HG02798 (cell line): ENCODE results near the gene CARD6.
"Not testable (repeated sequence)": the region's sequence is repeated elsewhere in the genome, so short reads cannot be mapped to it uniquely, and the experiment has no call there.

Experiments
- ATAC-seq: cut with Tn5 transposase; IDR thresholded peaks from one replicate; pipeline ENCODE4 v1.9.1; 2021; ENCODE audit warnings: mild to moderate bottlenecking; ENCODE audit not compliant: unreplicated experiment, poor library complexity

Gene CARD6, protein sequence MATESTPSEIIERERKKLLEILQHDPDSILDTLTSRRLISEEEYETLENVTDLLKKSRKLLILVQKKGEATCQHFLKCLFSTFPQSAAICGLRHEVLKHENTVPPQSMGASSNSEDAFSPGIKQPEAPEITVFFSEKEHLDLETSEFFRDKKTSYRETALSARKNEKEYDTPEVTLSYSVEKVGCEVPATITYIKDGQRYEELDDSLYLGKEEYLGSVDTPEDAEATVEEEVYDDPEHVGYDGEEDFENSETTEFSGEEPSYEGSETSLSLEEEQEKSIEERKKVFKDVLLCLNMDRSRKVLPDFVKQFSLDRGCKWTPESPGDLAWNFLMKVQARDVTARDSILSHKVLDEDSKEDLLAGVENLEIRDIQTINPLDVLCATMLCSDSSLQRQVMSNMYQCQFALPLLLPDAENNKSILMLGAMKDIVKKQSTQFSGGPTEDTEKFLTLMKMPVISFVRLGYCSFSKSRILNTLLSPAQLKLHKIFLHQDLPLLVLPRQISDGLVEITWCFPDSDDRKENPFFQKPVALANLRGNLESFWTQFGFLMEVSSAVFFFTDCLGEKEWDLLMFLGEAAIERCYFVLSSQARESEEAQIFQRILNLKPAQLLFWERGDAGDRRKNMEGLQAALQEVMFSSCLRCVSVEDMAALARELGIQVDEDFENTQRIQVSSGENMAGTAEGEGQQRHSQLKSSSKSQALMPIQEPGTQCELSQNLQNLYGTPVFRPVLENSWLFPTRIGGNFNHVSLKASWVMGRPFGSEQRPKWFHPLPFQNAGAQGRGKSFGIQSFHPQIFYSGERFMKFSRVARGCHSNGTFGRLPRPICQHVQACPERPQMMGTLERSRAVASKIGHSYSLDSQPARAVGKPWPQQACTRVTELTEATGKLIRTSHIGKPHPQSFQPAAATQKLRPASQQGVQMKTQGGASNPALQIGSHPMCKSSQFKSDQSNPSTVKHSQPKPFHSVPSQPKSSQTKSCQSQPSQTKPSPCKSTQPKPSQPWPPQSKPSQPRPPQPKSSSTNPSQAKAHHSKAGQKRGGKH

DNA sequence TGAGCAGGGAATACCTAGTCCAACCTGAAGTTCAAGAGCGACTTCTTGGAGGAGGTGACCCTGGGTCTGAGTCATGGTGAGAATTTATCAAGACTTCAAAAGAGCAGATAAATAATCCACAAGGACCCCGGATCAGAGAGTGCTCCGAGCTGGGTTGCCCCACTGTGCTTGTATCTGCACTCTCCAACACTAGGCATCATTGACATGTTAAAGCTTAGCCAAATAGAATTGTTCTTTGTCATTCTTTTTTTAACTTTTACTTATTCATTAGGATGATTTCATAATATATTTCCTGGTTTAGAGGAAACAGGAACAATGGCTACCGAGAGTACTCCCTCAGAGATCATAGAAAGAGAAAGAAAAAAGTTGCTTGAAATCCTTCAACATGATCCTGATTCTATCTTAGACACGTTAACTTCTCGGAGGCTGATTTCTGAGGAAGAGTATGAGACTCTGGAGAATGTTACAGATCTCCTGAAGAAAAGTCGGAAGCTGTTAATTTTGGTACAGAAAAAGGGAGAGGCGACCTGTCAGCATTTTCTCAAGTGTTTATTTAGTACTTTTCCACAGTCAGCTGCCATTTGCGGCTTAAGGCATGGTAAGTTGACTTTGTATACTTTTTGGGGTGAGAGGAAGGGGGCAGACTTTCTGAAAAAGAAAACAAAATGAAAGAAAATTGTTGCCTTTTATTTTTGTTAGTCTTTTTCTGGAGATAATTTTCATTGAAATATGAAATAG, at the start of gene CARD6:
TSS of gene CARD6 (plus strand) at position 300 of the 738 bp plus-strand sequence. CDS start at position 316, 16 bp downstream.
- peak; percentile 59 for ATAC-seq

DNA sequence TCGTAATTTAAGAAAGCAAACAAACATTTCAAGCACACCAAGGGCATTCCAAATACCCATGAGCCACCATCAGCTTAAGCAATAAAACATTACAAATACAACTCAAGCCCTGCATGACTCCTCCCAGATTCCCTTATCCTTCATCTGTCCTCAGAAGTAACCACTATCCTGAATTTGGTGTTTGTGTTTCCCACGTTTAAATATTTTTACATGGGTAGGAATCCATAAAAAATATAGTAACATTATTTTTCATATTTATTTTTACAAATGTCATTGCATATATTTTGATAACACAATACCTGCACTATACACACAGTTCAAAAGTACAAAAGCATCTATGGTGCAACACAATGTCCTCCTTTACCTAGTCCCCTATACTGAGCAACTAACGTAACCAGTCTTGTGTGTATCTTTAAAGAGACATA, 49.4 kb upstream of the CARD6 start:
- ATAC-seq: no peak

DNA sequence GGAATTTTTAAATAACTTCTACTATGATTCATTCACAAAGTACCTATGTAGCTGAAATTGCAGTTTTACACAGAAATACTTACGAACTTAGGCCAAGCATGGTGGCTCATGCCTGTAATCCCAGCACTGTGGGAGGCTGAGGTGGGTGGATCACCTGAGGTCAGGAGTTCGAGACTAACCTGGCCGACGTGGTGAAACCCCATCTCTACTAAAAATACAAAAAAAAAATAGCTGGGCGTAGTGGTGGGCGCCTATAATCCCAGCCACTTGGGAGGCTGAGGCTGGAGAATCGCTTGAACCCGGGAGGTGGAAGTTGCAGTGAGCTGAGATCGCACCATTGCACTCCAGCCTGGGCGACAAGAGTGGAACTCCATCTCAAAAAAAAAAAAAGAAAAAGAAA, 48.5 kb upstream of the CARD6 start:
- ATAC-seq: not testable (repeated sequence)

DNA sequence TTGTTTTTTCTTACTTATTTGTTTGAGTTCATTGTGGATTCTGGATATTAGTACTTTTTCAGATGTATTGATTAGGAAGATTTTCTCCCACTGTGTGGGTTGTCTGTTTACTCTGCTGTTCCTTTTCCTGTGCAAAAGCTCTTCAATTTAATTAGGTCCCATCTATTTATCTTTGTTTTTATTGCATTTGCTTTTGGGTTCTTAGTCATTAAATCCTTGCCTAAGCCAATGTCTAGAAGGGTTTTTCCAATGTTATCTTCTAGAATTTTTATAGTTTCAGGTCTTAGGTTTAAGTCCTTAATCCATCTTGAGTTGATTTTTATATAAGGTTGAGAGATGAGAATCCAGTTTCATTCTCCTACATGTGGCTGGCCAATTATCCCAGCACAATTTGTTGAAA, 46.8 kb upstream of the CARD6 start:
- ATAC-seq: not testable (repeated sequence)

DNA sequence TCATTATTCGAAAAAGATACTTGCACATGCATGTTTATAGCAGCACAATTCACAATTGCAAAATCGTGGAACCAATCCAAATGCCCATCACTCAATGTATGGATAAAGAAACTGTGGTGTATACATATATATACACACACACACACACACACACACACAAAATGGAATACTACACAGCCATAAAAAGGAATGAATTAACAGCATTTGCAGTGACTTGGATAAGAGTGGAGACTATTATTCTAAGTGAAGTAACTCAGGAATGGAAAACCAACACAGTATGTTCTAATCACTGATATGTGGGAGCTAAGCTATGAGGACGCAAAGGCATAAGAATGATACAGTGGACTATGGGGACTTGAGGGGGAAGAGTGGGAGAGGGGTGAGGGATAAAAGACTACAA, 46.3 kb upstream of the CARD6 start:
- ATAC-seq: not testable (repeated sequence)

DNA sequence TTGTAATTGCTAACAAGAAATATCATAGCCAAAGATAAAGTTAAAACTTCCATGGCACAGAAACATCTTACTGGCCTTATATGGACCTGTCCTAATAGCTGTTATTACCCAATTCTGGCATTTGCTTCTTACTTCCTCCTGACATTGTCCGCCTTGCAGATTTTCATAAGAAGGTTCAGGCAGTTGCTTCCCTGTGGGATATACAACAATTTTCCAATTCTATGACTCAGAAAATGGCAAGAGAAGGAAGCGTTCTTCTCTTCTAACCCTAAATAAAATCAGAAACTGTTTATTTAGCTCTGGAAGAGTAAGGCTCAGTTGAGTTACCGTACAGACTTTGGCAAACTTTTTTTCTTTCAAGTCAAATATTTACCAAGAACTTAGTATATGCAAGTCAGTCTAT, 44.7 kb upstream of the CARD6 start:
- no peak for ATAC-seq

DNA sequence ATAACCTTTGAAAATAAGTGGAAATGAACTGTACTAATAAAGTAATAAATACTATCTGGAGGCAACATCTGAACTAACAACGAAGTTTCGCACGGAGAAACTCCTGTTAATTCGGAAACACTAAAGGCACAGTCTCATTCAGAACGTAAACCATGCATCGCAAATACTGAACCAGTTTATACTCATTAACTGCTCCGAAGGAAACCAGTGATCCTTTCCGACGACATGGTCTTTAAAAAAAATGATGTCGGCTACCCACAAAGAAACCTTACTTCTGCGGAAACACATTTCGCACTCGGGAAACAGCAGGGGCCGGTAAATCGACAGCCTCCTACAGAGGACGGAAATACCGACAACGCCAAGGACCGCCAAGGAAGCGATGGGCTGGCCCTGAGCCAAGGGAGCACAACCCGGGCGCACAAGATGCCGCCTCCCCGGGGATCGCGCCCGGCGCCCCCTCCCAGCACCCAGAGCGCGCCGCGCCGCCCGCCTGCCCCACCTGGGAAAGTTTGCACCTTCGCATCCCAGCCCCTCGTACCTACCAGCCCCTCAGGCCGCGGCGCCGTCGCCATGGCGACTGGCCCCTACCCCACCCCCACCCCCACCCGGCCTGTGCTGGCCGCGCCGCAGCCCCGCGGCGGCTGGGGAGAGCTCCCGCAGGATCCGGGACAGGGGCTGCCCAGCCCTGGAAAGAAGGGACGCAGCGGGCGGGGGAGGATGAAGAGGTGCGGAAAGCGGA, 43.7 kb upstream of the CARD6 start:
- ATAC-seq: peak; percentile 37

DNA sequence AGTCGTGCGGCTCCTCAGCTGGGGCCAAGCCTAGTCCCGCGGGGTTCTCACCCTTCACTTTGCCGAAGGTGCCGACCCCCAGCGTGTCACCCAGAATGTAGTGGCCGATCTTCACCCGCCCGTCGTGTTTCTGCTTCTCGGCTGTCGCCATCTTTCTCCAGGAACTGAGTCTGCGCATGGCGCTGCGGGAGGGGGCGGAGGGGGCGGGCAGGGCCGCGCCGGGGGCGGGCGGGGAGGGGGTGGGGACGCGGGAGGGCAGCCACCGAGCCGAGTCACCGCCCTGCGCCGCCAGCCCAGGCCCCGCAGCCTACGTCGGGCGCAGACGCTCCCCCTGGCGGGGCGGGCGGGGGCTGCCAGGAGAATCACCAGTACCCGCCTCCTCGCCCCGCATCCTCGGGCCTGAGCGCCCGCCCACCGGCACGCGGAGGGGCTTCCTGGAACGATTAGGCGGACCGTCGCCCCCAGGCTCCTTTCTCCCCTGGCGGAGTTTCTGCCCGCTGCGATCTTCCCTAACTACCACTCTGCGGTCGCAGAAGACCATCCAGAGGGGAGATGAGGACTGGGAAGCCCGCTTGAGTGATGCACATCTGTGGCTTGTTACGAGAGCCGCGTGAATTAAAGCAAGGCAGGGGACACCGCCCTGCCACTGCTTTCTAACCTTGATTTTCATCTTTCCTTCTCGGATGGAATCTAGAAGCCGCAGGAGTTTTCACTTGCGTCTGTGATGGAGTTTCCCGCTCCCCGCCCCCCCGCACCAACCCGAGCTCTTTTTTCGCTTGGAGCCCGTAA, 43.0 kb upstream of the CARD6 start, which contains the start of gene PRKAA1:
TSS of gene PRKAA1 (minus strand) at position 363 of the 789 bp plus-strand sequence. CDS start at position 178, 185 bp downstream.
- peak; percentile 99 for ATAC-seq

DNA sequence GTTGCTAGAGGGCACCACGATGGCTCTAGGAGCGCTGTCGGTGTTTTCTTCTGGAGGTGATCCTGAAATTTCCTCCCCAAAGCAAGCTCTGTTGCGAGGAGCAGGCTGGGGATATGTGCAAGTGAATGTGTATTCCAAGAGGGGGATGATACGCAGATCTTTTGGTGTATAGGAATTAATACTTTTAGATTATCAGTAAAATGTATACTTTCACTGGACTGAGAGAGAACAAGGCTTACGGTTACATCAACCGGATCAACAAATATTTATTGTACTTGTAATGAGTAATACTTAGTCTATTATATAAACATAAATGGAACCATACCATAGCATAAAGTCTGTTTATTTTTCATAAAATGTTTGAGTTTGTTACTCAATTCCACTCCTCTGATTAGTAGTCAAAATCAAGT, 42.4 kb upstream of the CARD6 start:
- ATAC-seq: no peak

DNA sequence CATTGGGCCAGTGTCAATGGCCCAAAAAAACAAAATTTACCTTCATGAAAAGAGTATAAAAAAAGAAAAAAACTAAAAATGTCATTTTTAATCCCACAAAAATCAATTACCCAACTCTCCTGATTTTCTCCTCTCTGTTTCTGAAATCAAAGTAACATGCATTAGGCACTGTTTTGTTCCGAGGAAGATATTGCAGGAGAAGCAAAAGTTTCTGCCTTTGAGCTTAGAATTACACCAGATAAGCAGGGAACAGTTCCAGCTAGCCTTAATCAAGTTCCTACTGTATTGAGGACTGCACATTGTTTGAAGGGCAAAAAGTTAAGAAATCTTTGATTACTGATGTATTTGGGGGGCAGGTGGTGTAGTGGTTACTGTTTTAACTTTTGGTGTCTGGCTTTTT, 41.9 kb upstream of the CARD6 start:
- ATAC-seq: no peak

DNA sequence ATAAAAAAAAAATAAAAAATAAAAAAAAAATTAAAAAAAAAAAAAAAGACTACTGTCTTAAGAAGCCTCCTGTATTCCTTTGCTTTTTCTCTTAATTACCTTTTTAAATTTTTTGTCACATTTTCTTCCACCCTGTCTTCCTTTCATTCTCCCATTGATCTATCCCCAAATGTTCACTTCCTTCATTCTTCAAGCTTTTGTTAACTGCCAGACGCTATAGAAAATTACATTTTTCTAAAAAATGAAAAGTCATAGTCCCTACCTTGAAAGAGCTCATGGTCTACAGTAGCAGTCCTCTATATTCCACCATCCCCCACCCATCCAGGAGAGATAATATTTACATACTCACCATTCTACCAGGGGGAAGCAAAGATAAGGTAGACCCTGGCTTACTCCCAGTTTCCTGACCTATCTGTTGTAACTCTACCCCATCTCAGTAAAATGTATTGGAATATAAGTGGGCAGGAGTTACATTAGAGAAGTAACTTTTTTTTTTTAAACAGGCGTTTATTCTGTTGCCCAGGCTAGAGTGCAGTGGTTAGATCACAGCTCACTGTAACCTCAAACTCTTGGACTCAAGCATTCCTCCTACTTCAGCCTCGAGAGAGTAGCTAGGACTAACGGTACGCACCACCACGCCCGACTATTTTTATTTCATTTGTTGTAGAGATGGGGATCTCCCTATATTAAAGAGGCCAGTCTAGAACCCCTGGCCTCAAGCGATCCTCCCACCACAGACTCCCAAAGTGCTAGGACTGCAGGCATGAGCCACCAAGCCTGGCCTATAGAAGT, 39.2 kb upstream of the CARD6 start:
- ATAC-seq: no peak

DNA sequence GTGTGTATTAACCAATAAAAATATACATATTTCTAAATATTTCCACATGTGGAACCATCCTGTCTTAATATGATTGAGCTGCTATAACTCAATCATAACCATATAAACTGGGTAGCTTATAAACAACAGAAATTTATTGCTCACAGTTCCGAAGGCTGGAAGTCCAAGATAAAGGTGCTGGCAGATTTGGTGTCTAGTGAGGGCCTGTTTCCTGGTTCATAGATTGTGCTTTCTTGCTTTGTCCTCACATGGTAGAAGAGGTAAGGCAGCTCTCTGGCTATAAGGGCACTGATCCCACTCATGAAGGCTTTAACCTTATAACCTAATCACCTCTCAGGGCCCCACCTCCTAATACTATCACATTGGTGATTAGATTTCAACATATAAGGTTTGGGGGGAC, 29.0 kb upstream of the CARD6 start:
- ATAC-seq: no peak

DNA sequence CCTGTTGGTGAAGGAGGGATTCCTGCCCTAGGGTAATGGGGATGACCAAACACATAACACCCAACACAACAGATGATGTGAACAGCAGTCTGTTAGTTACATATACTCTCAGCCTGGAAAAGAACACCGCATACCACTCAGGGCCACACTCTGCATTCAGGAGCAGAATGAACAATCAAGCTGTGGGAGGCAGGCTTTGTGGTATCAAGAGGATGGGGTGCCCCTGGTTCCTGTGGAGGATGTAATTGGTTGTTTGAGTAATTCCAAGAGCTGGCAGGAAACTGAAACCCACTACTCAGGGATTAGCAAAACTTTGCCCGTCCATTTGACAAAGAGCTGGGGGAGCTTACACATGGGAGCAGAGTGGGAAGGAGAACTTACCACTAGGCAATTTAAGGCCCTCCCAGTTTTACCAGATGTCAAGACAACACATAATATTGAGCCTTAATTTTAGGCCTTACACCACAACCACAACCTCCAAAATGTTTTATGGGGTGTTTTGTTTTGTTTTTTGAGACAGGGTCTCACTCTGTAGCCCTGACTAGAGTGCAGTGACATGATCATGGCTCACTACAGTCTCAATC, 27.4 kb upstream of the CARD6 start:
- ATAC-seq: no peak

DNA sequence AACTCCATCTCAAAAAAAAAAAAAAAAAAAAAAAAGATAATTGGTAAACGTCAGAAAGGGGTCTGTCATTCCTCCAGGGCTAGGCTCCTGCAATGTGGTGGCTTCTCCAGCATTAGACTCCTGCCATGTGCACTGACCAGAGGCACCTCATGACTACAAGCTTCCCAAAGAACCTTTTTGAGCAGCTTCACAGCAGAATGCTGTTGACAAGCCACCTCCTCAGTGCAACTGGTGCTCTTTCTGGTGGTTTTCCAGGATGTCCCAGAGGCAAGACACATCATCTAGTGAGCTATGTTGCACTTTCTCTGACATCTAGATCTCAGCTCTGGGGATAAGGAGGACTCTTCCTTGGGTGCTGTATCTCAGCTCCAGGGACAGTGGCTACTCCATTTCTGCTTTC, 17.7 kb upstream of the CARD6 start:
- ATAC-seq: no peak

DNA sequence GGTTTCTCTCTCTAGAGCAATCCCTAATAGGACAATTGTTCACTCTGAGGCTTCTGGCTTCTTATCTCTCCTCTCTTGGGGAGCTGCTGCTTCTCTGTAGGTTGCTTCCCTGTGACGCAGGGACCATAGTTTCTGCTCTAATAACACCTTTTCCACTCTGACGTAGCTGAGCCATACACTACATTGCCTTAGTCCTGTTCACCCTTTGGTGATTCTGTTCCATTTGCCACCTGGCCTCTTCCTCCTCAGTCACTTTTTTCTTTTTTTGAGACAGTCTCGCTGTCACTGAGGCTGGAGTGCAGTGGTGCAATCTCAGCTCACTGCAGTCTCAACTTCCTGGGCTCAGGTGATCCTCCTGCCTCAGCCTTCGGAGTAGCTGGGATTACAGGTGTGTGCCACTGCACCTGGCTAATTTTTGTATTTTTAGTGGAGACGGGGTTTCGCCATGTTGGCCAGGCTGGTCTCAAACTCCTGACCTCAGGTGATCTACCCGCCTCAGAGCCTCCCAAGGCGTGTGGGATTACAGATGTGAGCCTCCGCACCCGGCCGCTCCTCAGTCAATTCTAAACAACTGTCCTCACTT, 15.6 kb upstream of the CARD6 start:
- ATAC-seq: not testable (repeated sequence)

DNA sequence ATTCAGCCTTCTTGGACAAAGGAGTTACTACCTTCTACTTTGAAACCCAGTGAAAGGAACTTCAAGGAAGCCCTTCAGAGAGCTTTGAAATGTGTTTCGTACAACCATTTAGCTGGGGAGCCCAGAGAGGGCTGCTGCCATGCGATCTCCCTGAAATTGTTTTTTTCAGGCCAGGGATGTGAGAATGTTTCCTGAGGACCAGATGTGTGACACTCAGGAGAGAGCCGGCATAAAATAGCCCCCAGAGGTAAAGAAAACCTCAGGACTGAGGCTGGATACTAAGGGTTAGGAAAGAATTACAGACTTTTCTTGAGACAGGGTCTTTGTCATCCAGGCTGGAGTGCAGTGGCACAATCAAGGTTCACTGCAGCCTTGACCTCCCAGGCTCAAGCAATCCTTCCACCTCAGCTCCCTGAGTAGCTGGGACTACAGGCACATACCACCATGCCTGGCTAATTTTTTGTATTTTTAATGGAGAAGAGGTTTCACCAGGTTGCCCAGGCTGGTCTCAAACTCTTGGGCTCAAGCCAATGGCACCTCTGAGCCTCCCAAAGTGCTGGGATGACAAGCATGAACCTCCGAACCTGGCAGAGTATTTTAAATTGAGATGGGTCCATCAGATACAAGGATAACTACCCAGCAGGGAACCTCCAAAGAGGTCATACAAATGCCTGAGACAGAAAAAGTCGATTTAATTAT, 14.5 kb upstream of the CARD6 start:
- no peak for ATAC-seq
